Epithelial cell of proximal tubule (primary cell): ENCODE results near the gene ADNP2. TPM values are rescaled to one million over a fixed set of nuclear protein-coding genes. Genes with fewer than 3 reads are reported as not detected.

Source experiments
- DNase-seq: peaks from one replicate; pipeline ENCODE4 v3.0.0-alpha.2; 2011; ENCODE audit warnings: low read depth
- H3K4me3 ChIP-seq: 2 replicates; pipeline ENCODE4 v1.5.1; 2011; ENCODE audit warnings: low read depth, mild to moderate bottlenecking, low read length
- total RNA-seq: library from RNA; depleted of rRNA; stranded (reverse); fragments of >200 nt; gene quantifications from 2 replicates; pipeline ENCODE4 v1.2.3, GENCODE V29; 2015
- TF ChIP-seq, protein P1 (sequence below): conservative IDR thresholded peaks from 2 replicates; pipeline ENCODE4 v1.5.1; 2012; ENCODE audit warnings: low read depth, mild to moderate bottlenecking, low read length

ADNP2 gene
- total RNA-seq, 1 donor from 2014 or later: 19.4 TPM

DNA sequence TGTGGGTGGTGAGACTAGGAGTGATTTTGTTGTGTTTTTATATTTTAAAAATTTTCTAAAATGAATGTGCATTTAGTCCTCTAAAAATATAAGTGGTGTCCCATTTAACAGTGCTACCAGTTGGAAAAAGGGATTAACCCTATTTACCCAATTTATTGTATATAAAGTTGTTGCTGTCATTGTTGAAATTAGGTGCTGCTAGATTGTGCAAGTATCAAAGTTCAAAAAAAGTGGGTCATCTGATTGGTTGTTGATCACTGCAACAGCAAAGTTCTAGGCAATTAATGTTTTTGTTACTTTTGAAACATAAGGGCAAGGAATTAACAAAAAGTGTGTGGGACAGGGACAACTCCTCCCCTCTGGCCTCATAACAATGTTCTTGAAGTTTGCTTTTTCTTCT is 40.6 kb downstream of the ADNP2 start:
- H3K4me3 ChIP-seq: no peak overlapping the region
- TF ChIP-seq, protein P1, sequence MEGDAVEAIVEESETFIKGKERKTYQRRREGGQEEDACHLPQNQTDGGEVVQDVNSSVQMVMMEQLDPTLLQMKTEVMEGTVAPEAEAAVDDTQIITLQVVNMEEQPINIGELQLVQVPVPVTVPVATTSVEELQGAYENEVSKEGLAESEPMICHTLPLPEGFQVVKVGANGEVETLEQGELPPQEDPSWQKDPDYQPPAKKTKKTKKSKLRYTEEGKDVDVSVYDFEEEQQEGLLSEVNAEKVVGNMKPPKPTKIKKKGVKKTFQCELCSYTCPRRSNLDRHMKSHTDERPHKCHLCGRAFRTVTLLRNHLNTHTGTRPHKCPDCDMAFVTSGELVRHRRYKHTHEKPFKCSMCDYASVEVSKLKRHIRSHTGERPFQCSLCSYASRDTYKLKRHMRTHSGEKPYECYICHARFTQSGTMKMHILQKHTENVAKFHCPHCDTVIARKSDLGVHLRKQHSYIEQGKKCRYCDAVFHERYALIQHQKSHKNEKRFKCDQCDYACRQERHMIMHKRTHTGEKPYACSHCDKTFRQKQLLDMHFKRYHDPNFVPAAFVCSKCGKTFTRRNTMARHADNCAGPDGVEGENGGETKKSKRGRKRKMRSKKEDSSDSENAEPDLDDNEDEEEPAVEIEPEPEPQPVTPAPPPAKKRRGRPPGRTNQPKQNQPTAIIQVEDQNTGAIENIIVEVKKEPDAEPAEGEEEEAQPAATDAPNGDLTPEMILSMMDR: no peak
- no peak for DNase-seq

DNA sequence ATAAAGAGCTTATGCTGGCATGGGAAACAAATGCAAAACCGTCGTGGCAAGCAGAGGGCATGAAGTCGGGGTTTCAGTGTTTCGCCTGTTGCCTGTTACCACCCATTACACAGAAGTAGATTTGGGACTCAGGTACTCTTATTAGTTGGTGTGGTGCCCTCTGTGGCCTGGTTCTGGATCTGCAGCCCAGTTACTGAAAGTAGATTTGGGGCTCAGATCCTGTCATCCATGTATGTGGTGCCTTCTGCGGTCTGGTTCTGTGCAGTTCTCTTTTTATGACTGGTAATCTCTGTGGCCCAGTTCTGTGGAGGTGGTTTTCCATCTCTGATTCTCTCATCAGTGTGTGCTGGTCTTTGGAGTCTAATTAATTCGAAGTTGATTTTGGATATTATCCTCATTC is 45.2 kb downstream of the ADNP2 start:
- no peak overlapping the region for H3K4me3 ChIP-seq
- no peak for DNase-seq
- TF ChIP-seq, protein P1: peak; percentile 51

DNA sequence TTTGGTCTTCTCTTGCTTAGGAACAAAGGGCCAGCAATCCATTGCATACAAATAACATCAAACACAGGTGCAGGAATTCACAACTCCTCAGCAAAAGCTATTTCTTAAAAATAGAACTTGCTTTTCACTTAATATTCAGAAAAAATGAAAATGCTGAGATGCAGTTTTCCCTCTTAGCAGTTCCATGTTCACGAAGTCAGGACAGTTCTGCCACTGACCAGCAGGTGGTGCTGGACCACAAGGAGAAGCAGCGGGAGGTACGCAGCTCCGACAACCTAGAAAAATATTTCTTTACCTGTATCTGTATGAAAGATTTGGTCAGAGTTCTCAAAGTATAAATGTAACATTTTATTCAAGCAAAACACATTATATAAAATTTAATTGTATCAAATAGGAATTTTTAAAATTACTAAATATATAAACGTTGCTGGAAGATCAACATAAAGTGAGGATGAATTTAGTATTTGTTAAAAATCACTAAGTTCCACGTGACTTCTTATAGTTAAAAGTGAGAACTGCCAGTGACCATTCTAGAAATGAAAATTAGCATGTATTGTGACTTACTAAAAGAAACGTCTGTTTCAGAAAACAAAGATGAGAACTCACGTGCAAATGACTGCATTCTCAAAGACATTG is 48.8 kb downstream of the ADNP2 start:
- TF ChIP-seq, protein P1: peak; percentile 99
- no peak for DNase-seq
- no peak overlapping the region for H3K4me3 ChIP-seq

DNA sequence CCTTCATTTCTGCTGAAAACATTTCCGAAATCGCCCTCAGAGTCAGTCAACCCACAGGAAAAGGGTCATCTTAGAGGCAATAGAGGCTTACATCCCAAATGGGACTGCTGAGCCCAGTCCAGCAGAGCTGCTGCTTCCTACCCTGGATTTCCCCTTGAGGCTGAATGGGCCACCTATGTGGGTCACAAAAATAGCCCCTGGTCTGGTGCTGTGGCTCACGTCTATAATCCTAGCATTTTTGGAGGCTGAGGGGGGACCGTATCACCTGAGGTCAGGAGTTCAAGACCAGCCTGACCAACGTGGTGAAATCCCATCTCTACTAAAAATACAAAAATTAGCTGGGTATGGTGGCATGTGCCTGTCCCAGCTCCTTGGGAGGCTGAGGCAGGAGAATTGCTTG is 49.3 kb downstream of the ADNP2 start:
- no peak for DNase-seq
- TF ChIP-seq, protein P1: no peak
- no peak overlapping the region for H3K4me3 ChIP-seq

DNA sequence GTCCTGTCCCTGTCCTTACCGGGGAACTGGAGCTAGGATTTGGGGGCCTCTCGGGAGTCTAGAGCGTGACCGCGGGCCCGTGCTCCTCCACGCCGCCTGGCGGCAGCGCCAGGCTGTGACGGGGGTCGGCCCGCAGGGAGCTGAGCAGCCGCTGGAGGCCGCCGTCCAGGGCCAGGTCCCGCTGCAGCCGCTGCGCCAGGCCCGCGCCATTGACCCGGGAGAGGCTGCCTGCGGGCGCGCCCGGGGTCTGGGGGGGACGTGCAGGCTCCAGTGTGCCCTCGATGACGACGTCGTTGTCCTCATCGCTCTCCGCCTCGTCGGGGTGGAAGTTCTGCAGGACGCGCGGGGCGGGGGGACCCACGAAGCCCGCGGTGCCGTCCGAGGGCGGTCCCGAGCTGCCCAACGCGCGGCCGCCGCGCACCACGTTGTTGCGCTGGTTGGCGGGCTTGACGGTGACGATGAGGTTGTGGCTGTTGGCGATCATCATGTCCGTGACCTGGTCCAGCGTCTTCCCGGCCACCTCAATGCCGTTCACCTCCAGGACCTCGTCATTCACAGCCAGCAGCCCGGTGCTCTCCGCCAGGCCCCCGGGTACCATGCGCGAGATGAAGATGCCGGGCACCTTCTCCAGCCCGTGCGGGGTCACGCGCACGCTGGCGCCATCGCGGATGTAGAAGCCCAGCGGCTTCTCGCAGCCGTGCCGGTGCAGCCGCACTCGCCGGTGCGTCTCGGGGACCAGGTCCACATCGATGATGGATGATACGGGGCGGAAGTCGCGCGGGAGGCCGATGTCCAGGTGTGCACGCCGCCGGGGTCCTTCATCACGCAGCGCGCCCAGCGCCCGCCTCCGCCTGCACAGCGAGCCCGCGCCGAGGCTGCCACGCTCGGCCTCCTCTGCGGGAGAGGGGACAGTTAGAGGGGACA is 50.9 kb downstream of the ADNP2 start:
- TF ChIP-seq, protein P1: no peak
- DNase-seq: no peak
- H3K4me3 ChIP-seq: no peak overlapping the region

DNA sequence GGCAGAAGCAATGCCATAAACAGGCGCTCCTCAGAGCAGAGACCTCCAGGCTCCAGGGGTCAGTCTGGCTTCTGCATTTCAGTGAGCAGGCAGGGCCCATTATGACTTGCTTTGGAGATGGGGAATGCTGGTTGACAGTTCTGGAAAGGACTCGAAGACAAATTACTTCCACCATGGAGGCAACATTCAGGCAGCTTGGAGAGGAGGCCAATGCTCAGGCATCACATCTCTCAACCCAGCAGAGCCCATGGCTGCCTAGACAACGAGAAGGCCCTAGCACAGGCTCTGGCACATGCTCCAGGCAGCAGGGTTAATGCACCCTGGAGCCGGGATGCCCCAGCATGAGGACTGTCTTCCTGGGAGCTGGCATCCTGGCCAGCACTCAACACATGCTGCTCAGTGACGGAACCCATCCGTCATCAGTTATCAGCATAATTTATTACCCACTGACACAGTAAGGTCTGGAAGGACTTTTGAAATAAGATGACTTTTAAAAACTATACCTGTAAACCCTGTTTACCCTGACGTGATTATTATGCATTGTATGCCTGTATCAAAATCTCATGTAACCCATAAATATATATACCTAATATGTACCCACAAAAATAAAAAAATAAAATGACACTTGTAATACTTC is 52.8 kb downstream of the ADNP2 start:
- TF ChIP-seq, protein P1: no peak
- no peak for DNase-seq
- H3K4me3 ChIP-seq: no peak overlapping the region
